CD14-positive monocyte (primary cell): ENCODE measurements around the gene PRDM11. TPM values are rescaled to one million over a fixed set of nuclear protein-coding genes. Genes with fewer than 3 reads are reported as not detected.

Experiments used
- DNase-seq, 3 donors: peaks; one replicate each; pipeline ENCODE4 v3.0.0-alpha.2; 2011 to 2022
- H2AFZ ChIP-seq: 2 replicates; pipeline ENCODE4 v1.6.0; 2012; ENCODE audit warnings: mild to moderate bottlenecking, low read depth, low read length, inconsistent platforms; ENCODE audit not compliant: insufficient read depth, poor library complexity, severe bottlenecking
- H3K27ac ChIP-seq, 2 donors: 1 replicate in 1 of 2; 2 replicates in 1 of 2; pipeline ENCODE4 v1.5.1; 2012 to 2013; ENCODE audit warnings: low read length in 2 of 2, control low read depth in 1 of 2, inconsistent platforms in 1 of 2, low read depth in 1 of 2, mild to moderate bottlenecking in 1 of 2
- H3K27me3 ChIP-seq, 2 donors: one replicate each; pipeline versions ENCODE4 v1.6.0 to v1.6.1; 2011 to 2013; ENCODE audit warnings: low read length in 2 of 2; ENCODE audit not compliant: control insufficient read depth in 2 of 2, insufficient read depth in 2 of 2
- H3K36me3 ChIP-seq, 2 donors: replicated peaks in 1 of 2; 1 replicate in 1 of 2; 2 replicates in 1 of 2; pipeline versions ENCODE4 v1.5.1 to v1.6.1; 2012 to 2013; ENCODE audit warnings: low read length in 2 of 2, control low read depth in 1 of 2, inconsistent platforms in 1 of 2, mild to moderate bottlenecking in 1 of 2; ENCODE audit not compliant: insufficient read depth in 2 of 2, control insufficient read depth in 1 of 2
- H3K4me1 ChIP-seq, 2 donors: 1 replicate in 1 of 2; 2 replicates in 1 of 2; pipeline versions ENCODE4 v1.5.1 to v1.6.1; 2012 to 2013; ENCODE audit warnings: low read length in 2 of 2, control low read depth in 1 of 2, inconsistent platforms in 1 of 2, mild to moderate bottlenecking in 1 of 2, moderate library complexity in 1 of 2; ENCODE audit not compliant: insufficient read depth in 2 of 2, control insufficient read depth in 1 of 2
- H3K4me2 ChIP-seq: replicated peaks from 2 replicates; pipeline ENCODE3; 2012; ENCODE audit warnings: low read length, moderate library complexity, mild to moderate bottlenecking; ENCODE audit not compliant: poor library complexity, severe bottlenecking; ENCODE audit errors: extremely low read depth
- H3K4me3 ChIP-seq, 3 experiments: fragments of 200-600 bp in 1 of 3; sonication (generic) in 1 of 3; replicated peaks in 1 of 3; 1 replicate in 2 of 3; 2 replicates in 1 of 3; pipeline ENCODE4 v1.5.1; 2011 to 2013; ENCODE audit warnings: low read length in 3 of 3, mild to moderate bottlenecking in 3 of 3, control low read depth in 2 of 3, low read depth in 2 of 3, inconsistent platforms in 1 of 3, moderate library complexity in 1 of 3
- H3K79me2 ChIP-seq: 2 replicates; pipeline ENCODE4 v1.6.0; 2012; ENCODE audit warnings: mild to moderate bottlenecking, control low read depth, inconsistent platforms, low read length, moderate library complexity; ENCODE audit not compliant: insufficient read depth
- H3K9ac ChIP-seq: 2 replicates; pipeline ENCODE4 v1.6.0; 2017; ENCODE audit warnings: low read length, mild to moderate bottlenecking; ENCODE audit not compliant: insufficient read depth, poor library complexity, severe bottlenecking
- H3K9me3 ChIP-seq, 2 donors: replicated peaks in 1 of 2; 1 replicate in 1 of 2; 2 replicates in 1 of 2; pipeline versions ENCODE4 v1.5.1 to v1.6.1; 2012 to 2013; ENCODE audit warnings: low read length in 2 of 2, control low read depth in 1 of 2; ENCODE audit not compliant: control insufficient read depth in 1 of 2, insufficient read depth in 1 of 2
- H4K20me1 ChIP-seq: 2 replicates; pipeline ENCODE4 v1.6.0; 2012; ENCODE audit warnings: mild to moderate bottlenecking, low read length, control low read depth, moderate library complexity; ENCODE audit not compliant: insufficient read depth
- H3K27ac Mint-ChIP-seq, 7 donors: one replicate each; pipeline ENCODE4 v1.8.0; 2020; ENCODE audit warnings: mild to moderate bottlenecking in 7 of 7, mixed read lengths in 7 of 7, moderate library complexity in 6 of 7, inconsistent platforms in 2 of 7
- H3K27me3 Mint-ChIP-seq, 3 donors: one replicate each; pipeline ENCODE4 v1.8.0; 2021 to 2022; ENCODE audit warnings: low read depth in 3 of 3, mild to moderate bottlenecking in 3 of 3, mixed read lengths in 3 of 3, moderate library complexity in 3 of 3, inconsistent platforms in 1 of 3
- H3K36me3 Mint-ChIP-seq, 2 donors: one replicate each; pipeline ENCODE4 v1.8.0; 2020; ENCODE audit warnings: mixed read lengths in 2 of 2, inconsistent platforms in 1 of 2, mild to moderate bottlenecking in 1 of 2
- H3K4me1 Mint-ChIP-seq: one replicate; pipeline ENCODE4 v1.8.0; 2020; ENCODE audit warnings: mild to moderate bottlenecking, mixed read lengths
- H3K4me3 Mint-ChIP-seq, 2 donors: one replicate each; pipeline ENCODE4 v1.8.0; 2020; ENCODE audit warnings: mild to moderate bottlenecking in 2 of 2, mixed read lengths in 2 of 2, moderate library complexity in 1 of 2
- H3K9me3 Mint-ChIP-seq, 7 donors: one replicate each; pipeline ENCODE4 v1.8.0; 2020 to 2022; ENCODE audit warnings: mixed read lengths in 7 of 7, mild to moderate bottlenecking in 6 of 7, moderate library complexity in 6 of 7, inconsistent platforms in 2 of 7
- WGBS: methylation state at CpG from one replicate; pipeline ENCODE4 v1.1.5; 2013; ENCODE audit warnings: missing lambda C conversion rate; ENCODE audit not compliant: insufficient coverage; 5-methylcytosine and 5-hydroxymethylcytosine counted together
- intact Hi-C, 2 donors: fragments of 100-400 bp; cut with micrococcal nuclease; formaldehyde crosslinking; loops; one replicate each; pipeline versions ENCODE4 v1.15.0 to v1.15.1; 2023
- polyA plus RNA-seq, 3 donors: library from polyadenylated mRNA; depleted of rRNA in 1 of 3; unstranded in 2 of 3; stranded (reverse) in 1 of 3; fragments of 300-500 nt in 2 of 3; fragments of >200 nt in 1 of 3; fragmentation: Illumina TruSeq in 2 of 3; gene quantifications; 1 replicate in 2 of 3; 2 replicates in 1 of 3; pipeline ENCODE4 v1.2.3, GENCODE V29; 2012 to 2021
- TF ChIP-seq, protein P1 (sequence below): fragments of 200-600 bp; IDR thresholded peaks from one replicate; pipeline ENCODE4 v1.8.0; 2022; ENCODE audit warnings: antibody characterized with exemption, mild to moderate bottlenecking

Gene PRDM11
- polyA plus RNA-seq, 3 donors = 0.48 to 1.8 TPM; not detected in 1

GRCh38 chr11:45102810-45103621, 43.4 kb upstream of the PRDM11 start:
- H3K36me3 ChIP-seq = no peaks in the 10 kb centered on the region
- no peaks in the 10 kb centered on the region for H3K36me3 Mint-ChIP-seq
- peak; percentile 60 to 77 (median 67) for DNase-seq
- no peaks in the 10 kb centered on the region for H4K20me1 ChIP-seq
- H3K4me2 ChIP-seq = peak overlapping the region; percentile 54
- no peaks in the 10 kb centered on the region for H3K27me3 ChIP-seq
- H3K27ac Mint-ChIP-seq = peak overlapping the region in 1 of 7 donors; percentile 57
- peaks cover 0 to 3% (median 0%) of the 10 kb centered on the region in 7 donors for H3K9me3 Mint-ChIP-seq
- intact Hi-C loops = no loop called here
- 41% methylated on average over 3 of the region's 8 CpGs for WGBS
- no peak overlapping the region for H3K9ac ChIP-seq
- H3K27me3 Mint-ChIP-seq = peaks cover 3 to 12% (median 11%) of the 10 kb centered on the region in 3 donors
- H2AFZ ChIP-seq = no peak overlapping the region
- H3K4me1 ChIP-seq = peaks cover 11 to 14% of the 10 kb centered on the region in 2 donors
- no peak overlapping the region for H3K27ac ChIP-seq
- peaks cover 26% of the 10 kb centered on the region for H3K4me1 Mint-ChIP-seq
- no peaks in the 10 kb centered on the region for H3K79me2 ChIP-seq
- peak overlapping the region in 1 of 3 experiments; percentile 54 for H3K4me3 ChIP-seq
- H3K9me3 ChIP-seq = no peaks in the 10 kb centered on the region
- TF ChIP-seq, protein P1, sequence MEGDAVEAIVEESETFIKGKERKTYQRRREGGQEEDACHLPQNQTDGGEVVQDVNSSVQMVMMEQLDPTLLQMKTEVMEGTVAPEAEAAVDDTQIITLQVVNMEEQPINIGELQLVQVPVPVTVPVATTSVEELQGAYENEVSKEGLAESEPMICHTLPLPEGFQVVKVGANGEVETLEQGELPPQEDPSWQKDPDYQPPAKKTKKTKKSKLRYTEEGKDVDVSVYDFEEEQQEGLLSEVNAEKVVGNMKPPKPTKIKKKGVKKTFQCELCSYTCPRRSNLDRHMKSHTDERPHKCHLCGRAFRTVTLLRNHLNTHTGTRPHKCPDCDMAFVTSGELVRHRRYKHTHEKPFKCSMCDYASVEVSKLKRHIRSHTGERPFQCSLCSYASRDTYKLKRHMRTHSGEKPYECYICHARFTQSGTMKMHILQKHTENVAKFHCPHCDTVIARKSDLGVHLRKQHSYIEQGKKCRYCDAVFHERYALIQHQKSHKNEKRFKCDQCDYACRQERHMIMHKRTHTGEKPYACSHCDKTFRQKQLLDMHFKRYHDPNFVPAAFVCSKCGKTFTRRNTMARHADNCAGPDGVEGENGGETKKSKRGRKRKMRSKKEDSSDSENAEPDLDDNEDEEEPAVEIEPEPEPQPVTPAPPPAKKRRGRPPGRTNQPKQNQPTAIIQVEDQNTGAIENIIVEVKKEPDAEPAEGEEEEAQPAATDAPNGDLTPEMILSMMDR = peak; percentile 98
- peak overlapping the region; percentile 51 to 76 for H3K4me3 Mint-ChIP-seq

DNA sequence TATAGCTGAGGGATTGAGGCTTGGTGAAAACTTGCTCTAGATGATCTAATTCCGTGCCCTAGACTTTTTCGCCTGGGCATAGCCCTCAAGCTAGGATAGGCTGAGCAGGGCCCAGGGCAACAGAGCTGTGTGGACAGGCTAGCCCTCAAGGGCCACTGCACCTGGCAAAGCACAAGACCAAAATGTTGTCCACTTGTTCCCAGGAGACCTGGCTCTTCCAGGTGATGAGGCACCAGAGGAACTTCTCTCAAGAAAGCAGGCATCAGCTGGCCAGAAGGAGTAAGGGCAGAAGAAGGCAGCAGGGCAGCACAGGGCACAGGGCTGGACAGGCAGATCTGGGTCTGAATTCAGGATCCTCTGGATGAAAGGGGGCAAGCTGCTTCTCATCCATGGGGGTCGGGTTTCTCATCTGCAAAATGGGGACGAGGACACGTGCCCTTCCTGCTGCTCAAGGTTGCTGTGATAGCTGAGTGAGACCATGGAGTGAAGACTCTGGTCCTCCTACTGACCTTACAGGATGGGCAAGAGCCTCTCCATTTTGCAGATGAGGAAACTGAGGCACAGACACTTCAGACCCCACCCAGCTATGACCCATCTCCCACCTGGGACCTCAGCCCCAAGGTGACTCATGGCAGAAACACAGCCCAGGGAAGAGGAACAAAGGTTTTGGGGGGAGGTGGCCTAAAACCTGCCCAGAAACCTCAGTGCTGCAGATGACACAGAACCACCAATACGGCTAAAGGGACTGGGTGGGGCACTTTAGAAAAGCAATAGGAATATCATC, 42.2 kb upstream of the PRDM11 start:
- H3K4me3 ChIP-seq = no peak overlapping the region
- Mint-ChIP-seq H3K4me3 (no peak overlapping the region), H3K9me3 (peaks cover 0 to 3% (median 0%) of the 10 kb centered on the region in 7 donors), H3K36me3 (no peaks in the 10 kb centered on the region), H3K27ac (no peak overlapping the region), H3K27me3 (peaks cover 3 to 7% (median 3%) of the 10 kb centered on the region in 3 donors), H3K4me1 (peaks cover 26% of the 10 kb centered on the region)
- no peaks in the 10 kb centered on the region for H3K27me3 ChIP-seq
- H3K36me3 ChIP-seq = no peaks in the 10 kb centered on the region
- no peaks in the 10 kb centered on the region for H3K9me3 ChIP-seq
- H3K4me1 ChIP-seq = peaks cover 11 to 14% of the 10 kb centered on the region in 2 donors
- no peak overlapping the region for H3K27ac ChIP-seq
- H4K20me1 ChIP-seq = no peaks in the 10 kb centered on the region
- DNase-seq = no peak
- no peaks in the 10 kb centered on the region for H3K79me2 ChIP-seq
- no peak overlapping the region for H3K9ac ChIP-seq
- intact Hi-C loops = loop anchor here in 1 of 2 donors (2.0 kb wide), 2 partner anchors 17 to 177 kb away; no protein-coding TSS in a partner anchor
- no peak overlapping the region for H3K4me2 ChIP-seq
- no peak overlapping the region for H2AFZ ChIP-seq
- TF ChIP-seq, protein P1 = no peak
- 97% methylated on average over 3 of the region's 6 CpGs for WGBS
